Stomach (tissue), 9 donors: ENCODE results near the gene TBX15. TPM values are rescaled to one million over a fixed set of nuclear protein-coding genes. Genes with fewer than 3 reads are reported as not detected.

Experiments
- DNase-seq, 2 donors: peaks; one replicate each; pipeline versions ENCODE4 v3.0.0 to v3.0.0-alpha.2; 2013 to 2019
- H3K27ac ChIP-seq, 5 donors: fragments of 200-600 bp in 4 of 5; sonication (generic) in 4 of 5; one replicate each; pipeline ENCODE4 v1.5.1; 2013 to 2019; ENCODE audit warnings: mild to moderate bottlenecking in 1 of 5, moderate library complexity in 1 of 5
- H3K27me3 ChIP-seq, 3 donors: fragments of 200-600 bp; sonication (generic); one replicate each; pipeline ENCODE4 v1.5.1; 2017 to 2019; ENCODE audit warnings: mixed run types in 1 of 3
- H3K36me3 ChIP-seq, 4 donors: fragments of 200-600 bp; sonication (generic); 1 replicate in 3 of 4; 2 replicates in 1 of 4; pipeline ENCODE4 v1.5.1; 2016 to 2019
- H3K4me1 ChIP-seq, 4 donors: fragments of 200-600 bp; sonication (generic); one replicate each; pipeline ENCODE4 v1.5.1; 2016 to 2019
- H3K4me3 ChIP-seq, 4 donors: fragments of 200-600 bp; sonication (generic) in 3 of 4; one replicate each; pipeline ENCODE4 v1.5.1; 2016 to 2019; ENCODE audit warnings: mild to moderate bottlenecking in 1 of 4
- H3K9me3 ChIP-seq, 4 donors: fragments of 200-600 bp; sonication (generic); one replicate each; pipeline ENCODE4 v1.5.1; 2016 to 2019
- CTCF ChIP-seq, 7 experiments: fragments of 450-650 bp in 4 of 7; fragments of 200-600 bp in 3 of 7; sonication (generic) in 3 of 7; IDR thresholded peaks; one replicate each; pipeline ENCODE4 v1.5.1; 2016 to 2019; ENCODE audit warnings: antibody characterized with exemption in 7 of 7, control low read depth in 2 of 7, mild to moderate bottlenecking in 1 of 7
- EP300 ChIP-seq: sonication (generic); formaldehyde crosslinking; IDR thresholded peaks from one replicate; pipeline ENCODE4 v1.6.1; 2017; ENCODE audit warnings: antibody characterized with exemption
- POLR2A ChIP-seq, 4 donors: fragments of 450-650 bp; IDR thresholded peaks; one replicate each; pipeline ENCODE4 v1.6.1; 2016; ENCODE audit warnings: antibody characterized with exemption in 4 of 4, control low read depth in 2 of 4, mild to moderate bottlenecking in 1 of 4, moderate library complexity in 1 of 4
- POLR2AphosphoS5 ChIP-seq, 3 donors: sonication (generic); formaldehyde crosslinking; IDR thresholded peaks; one replicate each; pipeline ENCODE4 v1.6.1; 2016; ENCODE audit warnings: antibody characterized with exemption in 3 of 3
- WGBS, 5 donors: extraction: QIAGEN DNeasy Blood & Tissue Kit in 3 of 5; methylation state at CpG; one replicate each; pipeline versions ENCODE4 v1.1.5 to v1.1.7; 2013 to 2018; 5-methylcytosine and 5-hydroxymethylcytosine counted together
- intact Hi-C: fragments of 100-400 bp; cut with DNase I; formaldehyde crosslinking; loops from one replicate; pipeline ENCODE4 v1.15.1; 2023; ENCODE audit warnings: low total_unique reads
- polyA plus RNA-seq, 3 donors: library from polyadenylated mRNA; stranded (reverse); fragments of 200-250 nt; gene quantifications; one replicate each; pipeline ENCODE4 v1.2.3, GENCODE V29; 2013
- total RNA-seq, 5 donors: library from RNA; depleted of rRNA; stranded (reverse); fragments of >200 nt; gene quantifications; one replicate each; pipeline versions ENCODE4 v1.1.0 to v1.2.3, GENCODE V29; 2014 to 2016
- donor health status: healthy with polysubstance abuse.
- donor health status: Bipolar disorder and iron deficiency.
- donor health status: healthy.

Gene TBX15
- total and polyA plus RNA-seq, 8 donors: 0.05 to 0.37 TPM; not detected in 6

GRCh38 chr1:119000371-119001180 lies 12.4 kb upstream of the TBX15 start:
- Histone ChIP-seq H3K9me3 (peaks cover 0 to under 1% (median 0%) of the 10 kb centered on the region in 4 donors), H3K4me1 (peaks cover 5 to 24% (median 19%) of the 10 kb centered on the region in 4 donors), H3K27ac (no peak overlapping the region), H3K36me3 (no peaks in the 10 kb centered on the region), H3K27me3 (peaks cover 41 to 100% (median 94%) of the 10 kb centered on the region in 3 donors), H3K4me3 (peak overlapping the region in 2 of 4 donors; percentile 17 to 27)
- 4 to 7% (median 6%) methylated on average over 41 to 44 of the region's 44 CpGs for WGBS, 5 donors
- intact Hi-C loops: no loop called here
- TF ChIP-seq POLR2AphosphoS5 (IDR thresholded peaks at IDR 0.05) (no peak), POLR2A (IDR thresholded peaks at IDR 0.05) (no peak), CTCF (IDR thresholded peaks at IDR 0.05) (no peak), EP300 (no peak)
- DNase-seq: no peak

- no peak for DNase-seq
- TF ChIP-seq EP300 (no peak), POLR2A (IDR thresholded peaks at IDR 0.05) (no peak), POLR2AphosphoS5 (IDR thresholded peaks at IDR 0.05) (no peak), CTCF (IDR thresholded peaks at IDR 0.05) (no peak)
- peaks cover 39 to 100% (median 98%) of the 10 kb centered on the region in 3 donors for H3K27me3 ChIP-seq
- no peak overlapping the region for H3K27ac ChIP-seq
- WGBS, 5 donors: 4 to 8% (median 7%) methylated on average over 27 of the region's 27 CpGs
- intact Hi-C loops: no loop called here
- no peaks in the 10 kb centered on the region for H3K36me3 ChIP-seq
- no peak overlapping the region for H3K4me3 ChIP-seq
- H3K9me3 ChIP-seq: no peaks in the 10 kb centered on the region
- H3K4me1 ChIP-seq: peaks cover 5 to 24% (median 19%) of the 10 kb centered on the region in 4 donors
Measured at GRCh38 chr1:118999348-119000071, 11.4 kb upstream of the TBX15 start.

GRCh38 chr1:118998171-118998570 lies 10.0 kb upstream of the TBX15 start:
- Histone ChIP-seq H3K4me1 (peaks cover 5 to 26% (median 20%) of the 10 kb centered on the region in 4 donors), H3K36me3 (no peaks in the 10 kb centered on the region), H3K27ac (no peak overlapping the region), H3K9me3 (peaks cover 0 to 1% (median under 1%) of the 10 kb centered on the region in 4 donors), H3K27me3 (peaks cover 38 to 100% (median 98%) of the 10 kb centered on the region in 3 donors), H3K4me3 (no peak overlapping the region)
- TF ChIP-seq POLR2A (IDR thresholded peaks at IDR 0.05) (no peak), EP300 (no peak), POLR2AphosphoS5 (IDR thresholded peaks at IDR 0.05) (no peak), CTCF (IDR thresholded peaks at IDR 0.05) (no peak)
- 24 to 46% (median 31%) methylated on average over 2 of the region's 2 CpGs for WGBS, 5 donors
- DNase-seq: no peak
- intact Hi-C loops: no loop called here

DNA sequence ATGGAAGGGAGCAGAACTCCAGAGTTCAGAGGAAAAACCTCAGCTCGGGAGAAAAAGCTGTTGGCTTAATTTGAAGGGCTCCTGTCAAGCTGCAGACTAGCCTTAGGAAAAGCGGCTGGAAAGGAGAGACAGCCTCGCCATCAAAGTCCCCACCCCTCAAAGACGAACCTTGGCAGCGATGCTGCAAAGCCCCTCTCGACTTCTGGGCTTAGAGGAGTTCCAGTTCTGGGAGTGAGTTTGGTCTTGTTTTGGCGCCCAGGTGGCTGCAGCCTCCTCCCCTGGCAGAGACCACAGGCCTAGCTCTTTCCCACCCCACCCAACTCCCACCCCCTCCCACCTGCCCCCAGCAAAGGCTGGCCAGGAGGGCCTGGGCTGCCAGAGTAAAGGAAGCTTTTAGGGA lies 9.1 kb upstream of the TBX15 start:
- Histone ChIP-seq H3K4me3 (no peak overlapping the region), H3K36me3 (no peaks in the 10 kb centered on the region), H3K27me3 (peaks cover 47 to 100% (median 100%) of the 10 kb centered on the region in 3 donors), H3K4me1 (peaks cover 5 to 35% (median 23%) of the 10 kb centered on the region in 4 donors), H3K9me3 (peaks cover 0 to 7% (median 3%) of the 10 kb centered on the region in 4 donors), H3K27ac (no peak overlapping the region)
- WGBS, 5 donors: 14 to 29% (median 18%) methylated on average over 7 of the region's 7 CpGs
- TF ChIP-seq CTCF (IDR thresholded peaks at IDR 0.05) (no peak), POLR2AphosphoS5 (IDR thresholded peaks at IDR 0.05) (no peak), EP300 (no peak), POLR2A (IDR thresholded peaks at IDR 0.05) (no peak)
- DNase-seq: no peak
- intact Hi-C loops: no loop called here
